Mesothelial cell of epicardium (in vitro differentiated cells): ENCODE data around the gene OLIG2. TPM values are rescaled to one million over a fixed set of nuclear protein-coding genes. Genes with fewer than 3 reads are reported as not detected.

ENCODE experiments used
- DNase-seq, 2 experiments: peaks; one replicate each; pipeline ENCODE4 v3.0.0; 2021; ENCODE audit warnings: low spot score in 2 of 2; ENCODE audit not compliant: unreplicated experiment in 2 of 2
- H3K27ac Mint-ChIP-seq: 2 replicates; pipeline ENCODE4 v1.8.0; 2021; ENCODE audit warnings: mixed read lengths
- H3K27me3 Mint-ChIP-seq: 2 replicates; pipeline ENCODE4 v1.8.0; 2021; ENCODE audit warnings: low read depth, mixed read lengths
- H3K36me3 Mint-ChIP-seq: 2 replicates; pipeline ENCODE4 v1.8.0; 2021; ENCODE audit warnings: mixed read lengths
- H3K4me1 Mint-ChIP-seq: 2 replicates; pipeline ENCODE4 v1.8.0; 2021; ENCODE audit warnings: mixed read lengths
- H3K4me3 Mint-ChIP-seq: 2 replicates; pipeline ENCODE4 v1.8.0; 2021; ENCODE audit warnings: mild to moderate bottlenecking, moderate library complexity, mixed read lengths
- H3K9me3 Mint-ChIP-seq: 2 replicates; pipeline ENCODE4 v1.8.0; 2021; ENCODE audit warnings: mixed read lengths
- total RNA-seq: library from RNA; stranded (reverse); gene quantifications from 3 replicates; pipeline ENCODE4 v1.2.1, GENCODE V29; 2021
- TF ChIP-seq, protein P1 (sequence below): fragments of 200-600 bp; sonication (generic); IDR thresholded peaks from one replicate; pipeline ENCODE4 v1.5.0; 2021; ENCODE audit warnings: antibody characterized with exemption; ENCODE audit not compliant: unreplicated experiment

The OLIG2 gene
- total RNA-seq, 1 donor from 2014 or later: 0.38 TPM

GRCh38 chr21:33041981-33042380 lies 16.2 kb downstream of the OLIG2 start:
- H3K27ac Mint-ChIP-seq: no peak overlapping the region
- H3K4me3 Mint-ChIP-seq: no peak overlapping the region
- peaks cover 18% of the 10 kb centered on the region for H3K4me1 Mint-ChIP-seq
- H3K27me3 Mint-ChIP-seq: peaks cover 87% of the 10 kb centered on the region
- TF ChIP-seq, protein P1, sequence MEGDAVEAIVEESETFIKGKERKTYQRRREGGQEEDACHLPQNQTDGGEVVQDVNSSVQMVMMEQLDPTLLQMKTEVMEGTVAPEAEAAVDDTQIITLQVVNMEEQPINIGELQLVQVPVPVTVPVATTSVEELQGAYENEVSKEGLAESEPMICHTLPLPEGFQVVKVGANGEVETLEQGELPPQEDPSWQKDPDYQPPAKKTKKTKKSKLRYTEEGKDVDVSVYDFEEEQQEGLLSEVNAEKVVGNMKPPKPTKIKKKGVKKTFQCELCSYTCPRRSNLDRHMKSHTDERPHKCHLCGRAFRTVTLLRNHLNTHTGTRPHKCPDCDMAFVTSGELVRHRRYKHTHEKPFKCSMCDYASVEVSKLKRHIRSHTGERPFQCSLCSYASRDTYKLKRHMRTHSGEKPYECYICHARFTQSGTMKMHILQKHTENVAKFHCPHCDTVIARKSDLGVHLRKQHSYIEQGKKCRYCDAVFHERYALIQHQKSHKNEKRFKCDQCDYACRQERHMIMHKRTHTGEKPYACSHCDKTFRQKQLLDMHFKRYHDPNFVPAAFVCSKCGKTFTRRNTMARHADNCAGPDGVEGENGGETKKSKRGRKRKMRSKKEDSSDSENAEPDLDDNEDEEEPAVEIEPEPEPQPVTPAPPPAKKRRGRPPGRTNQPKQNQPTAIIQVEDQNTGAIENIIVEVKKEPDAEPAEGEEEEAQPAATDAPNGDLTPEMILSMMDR: no peak
- H3K36me3 Mint-ChIP-seq: no peaks in the 10 kb centered on the region
- no peaks in the 10 kb centered on the region for H3K9me3 Mint-ChIP-seq
- DNase-seq: no peak

DNA sequence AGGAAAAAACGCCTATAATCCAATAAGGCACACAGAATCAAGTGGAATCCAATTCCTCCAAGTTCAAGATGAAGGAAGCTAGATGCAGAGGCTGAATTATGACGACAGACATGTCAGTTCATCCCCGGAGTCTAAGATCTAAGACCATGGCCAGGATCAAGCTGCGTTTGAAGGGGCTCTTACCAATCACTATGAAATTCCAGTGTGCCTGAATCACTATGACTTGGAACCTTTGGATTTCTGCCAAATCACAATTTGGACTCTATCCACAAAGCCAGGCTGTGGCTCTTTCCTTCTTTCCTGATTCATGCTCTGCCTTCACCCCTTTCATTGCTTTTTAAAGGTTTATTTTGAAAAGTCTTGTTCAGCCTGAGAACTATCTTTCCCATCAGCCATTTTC lies 17.1 kb downstream of the OLIG2 start:
- H3K27ac Mint-ChIP-seq: peak overlapping the region; percentile 5

DNA sequence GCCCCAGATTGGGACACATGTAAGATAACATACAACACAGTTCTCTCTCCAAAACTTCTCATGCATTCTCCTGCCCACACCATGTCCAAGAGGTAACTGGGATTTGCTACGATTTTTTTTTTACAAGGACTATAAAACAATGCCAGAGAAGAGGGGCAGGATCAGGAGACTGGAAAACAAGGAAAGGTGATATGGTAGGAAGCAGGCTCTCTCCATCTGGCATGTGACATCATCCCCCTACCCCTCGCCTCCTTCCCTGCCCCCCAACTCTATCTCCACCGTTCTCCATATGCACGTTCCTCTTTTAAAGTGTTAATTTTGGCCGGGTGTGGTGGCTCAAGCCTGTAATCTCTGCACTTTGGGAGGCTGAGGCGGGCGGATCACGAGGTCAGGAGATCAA lies 20.7 kb downstream of the OLIG2 start:
- Mint-ChIP-seq H3K4me3 (no peak overlapping the region), H3K36me3 (no peaks in the 10 kb centered on the region), H3K4me1 (peaks cover 18% of the 10 kb centered on the region), H3K9me3 (no peaks in the 10 kb centered on the region), H3K27me3 (peaks cover 85% of the 10 kb centered on the region), H3K27ac (no peak overlapping the region)
- TF ChIP-seq, protein P1: no peak
- DNase-seq: no peak

More for the DNA sequence above, 17.1 kb downstream of the OLIG2 start:
- H3K4me3 Mint-ChIP-seq: no peak overlapping the region
- H3K36me3 Mint-ChIP-seq: no peaks in the 10 kb centered on the region
- TF ChIP-seq, protein P1: no peak
- H3K9me3 Mint-ChIP-seq: no peaks in the 10 kb centered on the region
- no peak for DNase-seq
- peaks cover 18% of the 10 kb centered on the region for H3K4me1 Mint-ChIP-seq
- peaks cover 87% of the 10 kb centered on the region for H3K27me3 Mint-ChIP-seq

DNA sequence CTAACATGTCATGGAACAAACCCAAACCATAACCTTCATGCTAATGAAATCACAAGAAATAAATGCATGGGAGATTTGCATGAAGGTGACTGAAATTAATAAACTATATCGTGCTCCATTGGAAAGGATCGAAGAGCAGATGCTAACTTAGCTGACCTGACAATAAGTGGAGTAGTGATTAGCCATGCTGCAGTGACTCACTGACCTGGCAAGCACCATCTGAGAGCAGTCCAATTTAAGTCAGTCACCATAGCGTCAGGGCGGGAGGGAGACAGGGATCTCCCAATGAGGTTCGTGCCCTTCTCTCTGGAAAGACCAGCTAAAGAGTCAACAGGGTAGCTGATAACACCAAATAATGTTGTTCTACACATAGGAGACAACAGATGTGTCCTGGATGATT lies 21.5 kb downstream of the OLIG2 start:
- Mint-ChIP-seq H3K4me3 (no peak overlapping the region), H3K27me3 (peaks cover 85% of the 10 kb centered on the region), H3K4me1 (peaks cover 14% of the 10 kb centered on the region), H3K27ac (no peak overlapping the region), H3K9me3 (no peaks in the 10 kb centered on the region), H3K36me3 (no peaks in the 10 kb centered on the region)
- TF ChIP-seq, protein P1: no peak
- DNase-seq: no peak

- no peak for DNase-seq
- peaks cover 79% of the 10 kb centered on the region for H3K27me3 Mint-ChIP-seq
Observed at GRCh38 chr21:33051925-33052324, 26.2 kb downstream of the OLIG2 start.

More at GRCh38 chr21:33051925-33052324, 26.2 kb downstream of the OLIG2 start:
- H3K9me3 Mint-ChIP-seq: no peaks in the 10 kb centered on the region
- no peak overlapping the region for H3K4me3 Mint-ChIP-seq
- H3K4me1 Mint-ChIP-seq: peaks cover 5% of the 10 kb centered on the region
- no peaks in the 10 kb centered on the region for H3K36me3 Mint-ChIP-seq
- no peak overlapping the region for H3K27ac Mint-ChIP-seq
- TF ChIP-seq, protein P1: no peak
